ENCODE measurements around the gene SCYGR5. TPM values are rescaled to one million over a fixed set of nuclear protein-coding genes. Genes with fewer than 3 reads are reported as not detected.
"Not testable (repeated sequence)": the region's sequence is repeated elsewhere in the genome, so short reads cannot be mapped to it uniquely, and the experiment has no call there.

SCYGR5 gene, protein sequence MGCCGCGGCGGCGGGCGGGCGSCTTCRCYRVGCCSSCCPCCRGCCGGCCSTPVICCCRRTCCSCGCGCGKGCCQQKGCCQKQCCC
- not detected for total RNA-seq

DNA sequence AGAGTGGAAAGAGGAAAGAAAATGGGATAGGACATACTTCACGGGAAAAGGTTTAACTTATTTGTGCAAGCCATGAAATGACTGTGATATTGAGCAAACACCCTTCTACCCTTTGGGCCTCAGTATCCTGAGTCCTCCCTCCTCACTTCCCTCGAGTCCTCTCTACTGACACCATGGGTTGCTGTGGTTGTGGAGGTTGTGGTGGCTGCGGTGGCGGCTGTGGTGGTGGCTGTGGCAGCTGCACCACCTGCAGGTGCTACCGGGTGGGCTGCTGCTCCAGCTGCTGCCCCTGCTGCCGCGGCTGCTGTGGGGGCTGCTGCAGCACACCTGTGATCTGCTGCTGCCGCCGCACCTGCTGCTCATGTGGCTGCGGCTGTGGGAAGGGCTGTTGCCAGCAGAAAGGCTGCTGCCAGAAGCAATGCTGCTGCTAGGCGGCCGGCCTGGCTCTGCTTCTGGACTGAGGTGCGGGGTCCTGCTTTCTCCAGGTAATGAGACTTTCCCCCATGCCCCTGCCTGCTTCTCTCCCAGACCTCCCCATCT lies at the start of gene SCYGR5:
SCYGR5 (plus strand) TSS at position 174 of the 540 bp plus-strand sequence; CDS start at position 174, 0 bp downstream.
- DNase-seq; H3K4me1 Mint-ChIP-seq; H3K27me3 Mint-ChIP-seq; H3K9me3 Mint-ChIP-seq; H3K4me3 Mint-ChIP-seq; ATAC-seq (ENCODE audit: low read depth); H3K27ac Mint-ChIP-seq; H3K36me3 Mint-ChIP-seq; POLR2A ChIA-PET: not testable (repeated sequence)

- Mint-ChIP-seq H3K27ac (no peak within 1 kb of the TSS), H3K4me3 (no peak within 1 kb of the TSS), H3K27me3 (peaks cover 32% of the 10 kb centered on the region), H3K36me3 (no peaks in the 10 kb centered on the region), H3K4me1 (no peaks in the 10 kb centered on the region), H3K9me3 (no peaks in the 10 kb centered on the region)
- DNase-seq (no peak), ATAC-seq (ENCODE audit: low read depth) (no peak)
- POLR2A ChIA-PET: no interaction called here
These were observed 49.0 kb upstream of the SCYGR5 start, which contains the start of gene SCYGR4 for GRCh38 chr2:227617316-227618230. Gene SCYGR4, plus strand, starts transcription at chr2:227617498. Its CDS starts 0 bp downstream, at chr2:227617498.

DNA sequence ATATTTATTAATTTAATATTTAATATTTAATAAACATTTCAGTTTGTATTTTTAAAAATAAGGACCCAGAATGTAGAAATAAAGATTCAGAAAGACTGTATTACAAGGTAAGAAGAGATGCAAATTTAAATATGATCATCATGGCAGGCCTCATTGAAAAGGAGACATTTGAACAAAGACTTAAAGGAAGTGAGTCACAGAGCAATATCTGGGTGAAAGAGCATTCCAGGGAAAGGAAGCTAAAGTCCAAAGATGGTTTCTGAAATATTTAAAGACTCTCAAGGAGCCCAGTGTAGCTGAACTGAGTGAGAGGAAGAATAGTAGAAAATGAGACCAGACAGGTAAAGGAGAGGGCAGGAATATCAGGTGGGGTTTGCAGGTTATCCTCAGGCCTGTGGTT lies 43.4 kb upstream of the SCYGR5 start:
- no peak for ATAC-seq (ENCODE audit: low read depth)
- POLR2A ChIA-PET: no interaction called here
- Mint-ChIP-seq H3K36me3 (no peaks in the 10 kb centered on the region), H3K9me3 (no peaks in the 10 kb centered on the region), H3K4me3 (no peak overlapping the region), H3K27ac (no peak overlapping the region), H3K4me1 (no peaks in the 10 kb centered on the region), H3K27me3 (peaks cover 5% of the 10 kb centered on the region)
- no peak for DNase-seq

- Mint-ChIP-seq H3K36me3 (no peaks in the 10 kb centered on the region), H3K9me3 (no peaks in the 10 kb centered on the region), H3K4me1 (no peaks in the 10 kb centered on the region), H3K27ac (no peak overlapping the region), H3K27me3 (peaks cover 14% of the 10 kb centered on the region), H3K4me3 (no peak overlapping the region)
- no peak for ATAC-seq (ENCODE audit: low read depth)
- DNase-seq: no peak
- POLR2A ChIA-PET: no interaction called here
These were observed 41.2 kb upstream of the SCYGR5 start for GRCh38 chr2:227625420-227625819.

DNA sequence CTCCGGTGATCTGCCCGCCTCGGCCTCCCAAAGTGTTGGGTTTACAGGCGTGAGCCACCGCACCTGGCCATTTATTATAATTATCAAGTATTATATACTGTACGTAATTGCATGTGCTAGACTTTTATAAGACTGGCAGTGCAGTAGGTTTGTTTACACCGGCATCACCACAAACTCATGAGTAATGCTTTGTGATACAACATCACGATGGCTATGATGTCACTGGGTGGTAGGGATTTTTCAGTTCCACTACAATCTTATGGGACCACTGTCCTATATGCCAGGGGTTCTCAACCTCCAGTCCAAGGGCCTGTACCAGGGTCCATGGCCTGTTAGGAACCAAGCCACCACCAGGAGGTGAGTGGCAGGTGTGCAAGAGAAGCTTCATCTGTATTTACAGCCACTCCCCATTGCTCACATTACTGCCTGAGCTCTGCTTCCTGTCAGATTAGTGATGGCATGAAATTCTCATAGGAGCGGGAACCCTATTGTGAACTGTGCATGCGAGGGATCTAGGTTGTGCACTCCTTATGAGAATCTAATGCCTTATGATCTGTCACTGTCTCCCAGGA lies 39.9 kb upstream of the SCYGR5 start:
- H3K4me1 Mint-ChIP-seq: no peaks in the 10 kb centered on the region
- ATAC-seq (ENCODE audit: low read depth) (no peak), DNase-seq (no peak)
- H3K27me3 Mint-ChIP-seq: peaks cover 24% of the 10 kb centered on the region
- no peak overlapping the region for H3K27ac Mint-ChIP-seq
- H3K4me3 Mint-ChIP-seq: no peak overlapping the region
- POLR2A ChIA-PET: no interaction called here
- no peaks in the 10 kb centered on the region for H3K36me3 Mint-ChIP-seq
- no peaks in the 10 kb centered on the region for H3K9me3 Mint-ChIP-seq

DNA sequence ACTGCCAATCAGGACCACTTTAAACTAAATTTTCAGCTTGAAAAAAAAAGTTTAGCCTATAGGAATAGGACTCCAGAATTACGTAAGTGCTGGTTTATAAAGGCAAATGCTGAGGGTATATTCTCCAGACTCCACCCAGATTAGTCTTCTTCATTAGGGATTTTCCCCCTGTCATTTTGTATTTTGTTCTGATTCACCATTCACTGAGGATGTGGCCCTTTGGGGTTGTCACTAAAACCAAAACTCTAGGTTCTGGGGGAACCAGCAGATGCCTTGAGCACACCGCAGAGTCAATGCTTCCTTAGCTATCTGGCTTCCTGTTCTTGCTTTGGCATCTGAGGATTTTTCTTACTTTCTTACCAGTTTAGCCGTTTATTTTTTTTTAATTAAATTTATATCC lies 38.8 kb upstream of the SCYGR5 start:
- DNase-seq: no peak
- Mint-ChIP-seq H3K36me3 (no peaks in the 10 kb centered on the region), H3K4me1 (no peaks in the 10 kb centered on the region), H3K27me3 (peaks cover 26% of the 10 kb centered on the region), H3K9me3 (no peaks in the 10 kb centered on the region), H3K27ac (no peak overlapping the region), H3K4me3 (no peak overlapping the region)
- POLR2A ChIA-PET: no interaction called here
- ATAC-seq (ENCODE audit: low read depth): no peak

DNA sequence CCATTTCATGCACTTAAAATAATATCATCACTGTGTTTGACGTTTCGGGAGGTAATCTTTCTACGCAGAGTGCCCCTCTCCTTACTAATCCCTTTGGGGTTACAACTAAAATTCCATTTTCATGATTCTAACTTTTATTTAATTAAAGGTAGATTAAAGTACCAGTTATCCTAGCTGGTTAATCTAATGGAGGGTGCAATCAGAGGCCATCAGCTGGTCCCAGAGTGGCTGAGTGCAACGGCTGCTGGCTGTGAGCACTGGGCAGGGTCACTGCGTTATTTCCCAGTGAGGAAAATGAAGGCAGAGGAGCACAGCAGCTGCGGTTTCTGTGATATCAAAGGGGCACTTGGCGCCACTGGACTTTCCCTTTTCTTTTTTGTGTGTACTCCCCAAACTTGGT lies 37.2 kb upstream of the SCYGR5 start:
- no peak for DNase-seq
- Mint-ChIP-seq H3K9me3 (no peaks in the 10 kb centered on the region), H3K27me3 (peaks cover 33% of the 10 kb centered on the region), H3K4me3 (no peak overlapping the region), H3K4me1 (no peaks in the 10 kb centered on the region), H3K27ac (no peak overlapping the region), H3K36me3 (no peaks in the 10 kb centered on the region)
- POLR2A ChIA-PET: no interaction called here
- ATAC-seq (ENCODE audit: low read depth): no peak

- DNase-seq (no peak), ATAC-seq (ENCODE audit: low read depth) (no peak)
- Mint-ChIP-seq H3K27ac (no peak overlapping the region), H3K36me3 (no peaks in the 10 kb centered on the region), H3K27me3 (peaks cover 33% of the 10 kb centered on the region), H3K9me3 (no peaks in the 10 kb centered on the region), H3K4me1 (no peaks in the 10 kb centered on the region), H3K4me3 (no peak overlapping the region)
- POLR2A ChIA-PET: no interaction called here
These were observed 36.3 kb upstream of the SCYGR5 start for GRCh38 chr2:227630322-227630721.

DNA sequence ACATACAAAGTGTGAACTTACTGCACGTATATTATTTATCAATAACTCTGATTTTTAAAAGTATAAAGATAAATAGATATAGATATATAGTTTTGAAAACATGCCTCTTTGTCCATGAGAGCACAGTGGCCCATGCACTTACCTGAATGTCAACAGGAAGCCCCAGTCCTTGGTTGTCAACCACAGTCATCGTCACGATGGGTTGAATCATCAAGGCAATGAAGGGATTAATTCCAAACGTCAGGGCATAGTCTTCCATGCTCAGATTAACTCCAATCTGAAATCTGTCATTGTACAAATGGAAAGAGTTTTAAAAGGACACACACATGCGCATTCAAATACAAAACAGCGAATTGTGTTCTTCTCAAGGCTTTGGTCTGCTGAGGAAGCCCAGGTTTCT lies 33.8 kb upstream of the SCYGR5 start:
- Mint-ChIP-seq H3K27me3 (peaks cover 36% of the 10 kb centered on the region), H3K27ac (no peak overlapping the region), H3K36me3 (no peaks in the 10 kb centered on the region), H3K4me1 (no peaks in the 10 kb centered on the region), H3K4me3 (no peak overlapping the region), H3K9me3 (no peaks in the 10 kb centered on the region)
- POLR2A ChIA-PET: no interaction called here
- no peak for DNase-seq
- no peak for ATAC-seq (ENCODE audit: low read depth)

- ATAC-seq (ENCODE audit: low read depth) (no peak), DNase-seq (no peak)
- Mint-ChIP-seq H3K36me3 (no peaks in the 10 kb centered on the region), H3K9me3 (no peaks in the 10 kb centered on the region), H3K4me1 (no peaks in the 10 kb centered on the region), H3K4me3 (no peak overlapping the region), H3K27me3 (peaks cover 35% of the 10 kb centered on the region), H3K27ac (no peak overlapping the region)
- POLR2A ChIA-PET: no interaction called here
These were observed 32.4 kb upstream of the SCYGR5 start for GRCh38 chr2:227634201-227634600.

- no peaks in the 10 kb centered on the region for H3K9me3 Mint-ChIP-seq
- no peak overlapping the region for H3K4me3 Mint-ChIP-seq
- POLR2A ChIA-PET: no interaction called here
- no peaks in the 10 kb centered on the region for H3K4me1 Mint-ChIP-seq
- H3K27ac Mint-ChIP-seq: no peak overlapping the region
- H3K27me3 Mint-ChIP-seq: peaks cover 11% of the 10 kb centered on the region
- DNase-seq (no peak), ATAC-seq (ENCODE audit: low read depth) (no peak)
- no peaks in the 10 kb centered on the region for H3K36me3 Mint-ChIP-seq
These were observed 23.9 kb upstream of the SCYGR5 start for GRCh38 chr2:227642656-227643055.

DNA sequence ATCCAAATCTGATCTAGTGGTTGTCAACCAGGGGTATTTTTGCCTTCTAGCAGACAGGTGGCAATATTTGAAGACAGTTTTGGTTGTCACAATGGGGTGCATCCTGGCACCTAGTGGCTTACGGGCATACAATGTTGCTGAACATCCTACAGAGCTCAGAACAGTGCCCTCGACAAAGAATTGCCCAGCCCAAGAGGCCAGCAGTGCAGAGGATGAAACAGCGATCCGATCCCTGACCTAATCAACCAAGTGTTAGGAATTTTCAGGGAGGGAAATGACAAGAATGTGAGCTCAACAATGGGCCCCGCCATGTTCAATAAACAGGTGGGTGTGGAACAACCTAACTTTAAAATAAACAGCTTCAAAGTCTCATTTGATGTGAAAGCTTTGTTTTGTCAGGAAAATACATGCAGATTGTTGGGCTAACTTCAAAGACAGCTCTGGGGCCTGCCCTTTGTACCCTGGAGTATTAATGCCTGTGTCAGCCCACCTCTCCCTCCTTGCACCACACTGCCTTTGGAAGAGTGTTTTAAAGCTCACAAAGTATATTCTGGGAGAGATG lies 22.5 kb upstream of the SCYGR5 start:
- Mint-ChIP-seq H3K9me3 (no peaks in the 10 kb centered on the region), H3K4me3 (no peak overlapping the region), H3K4me1 (no peaks in the 10 kb centered on the region), H3K27ac (no peak overlapping the region), H3K27me3 (peaks cover 11% of the 10 kb centered on the region), H3K36me3 (no peaks in the 10 kb centered on the region)
- DNase-seq: no peak
- no peak for ATAC-seq (ENCODE audit: low read depth)
- POLR2A ChIA-PET: no interaction called here

DNA sequence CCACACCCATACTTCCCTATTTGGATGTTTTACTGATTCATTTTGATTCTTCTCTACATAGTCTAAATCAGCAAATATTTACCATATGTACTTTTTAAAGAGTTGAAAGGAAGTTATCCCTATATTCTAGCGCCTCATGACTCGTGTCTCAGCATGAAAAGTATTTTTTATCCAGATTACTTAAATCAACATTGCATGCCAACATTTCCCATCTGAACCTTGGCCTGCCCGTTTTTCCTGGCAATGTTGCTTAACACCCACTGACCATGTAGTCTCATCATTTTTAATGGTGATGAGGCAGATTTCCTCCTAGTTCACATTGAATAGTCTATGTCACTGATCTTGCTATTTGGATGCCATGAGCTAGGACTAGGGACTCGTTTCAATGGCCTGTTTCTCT lies 13.2 kb upstream of the SCYGR5 start:
- Mint-ChIP-seq H3K9me3 (no peaks in the 10 kb centered on the region), H3K4me3 (no peak overlapping the region), H3K4me1 (no peaks in the 10 kb centered on the region), H3K27me3 (peaks cover 17% of the 10 kb centered on the region), H3K36me3 (no peaks in the 10 kb centered on the region), H3K27ac (no peak overlapping the region)
- POLR2A ChIA-PET: no interaction called here
- DNase-seq: no peak
- ATAC-seq (ENCODE audit: low read depth): no peak

DNA sequence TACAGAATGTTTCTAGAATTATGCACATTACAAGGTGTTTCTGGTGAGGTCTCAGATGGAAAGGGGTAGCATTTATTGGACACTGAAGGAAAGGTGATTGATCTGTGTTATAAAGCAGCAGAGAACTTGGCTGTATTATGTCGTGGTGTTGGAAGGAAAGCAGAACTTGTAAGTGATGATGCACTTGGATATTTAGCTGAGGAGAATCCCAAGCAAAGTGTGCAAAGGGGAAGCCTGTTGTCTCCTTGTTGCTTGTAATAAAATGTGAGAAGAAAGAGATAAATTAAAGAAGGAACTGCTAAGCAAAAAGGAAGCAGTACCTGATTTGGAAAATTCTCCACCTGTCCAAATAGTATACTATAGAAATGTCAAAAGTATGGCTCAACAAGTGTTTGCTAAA lies 12.2 kb upstream of the SCYGR5 start:
- Mint-ChIP-seq H3K9me3 (no peaks in the 10 kb centered on the region), H3K27me3 (peaks cover 15% of the 10 kb centered on the region), H3K36me3 (no peaks in the 10 kb centered on the region), H3K27ac (no peak overlapping the region), H3K4me1 (no peaks in the 10 kb centered on the region), H3K4me3 (no peak overlapping the region)
- POLR2A ChIA-PET: no interaction called here
- no peak for ATAC-seq (ENCODE audit: low read depth)
- no peak for DNase-seq
